Left kidney (tissue), 1 donor: ENCODE data around the gene PDE3B. TPM values are rescaled to one million over a fixed set of nuclear protein-coding genes. Genes with fewer than 3 reads are reported as not detected.

Source experiments
- polyA plus RNA-seq: library from polyadenylated mRNA; unstranded; fragments of 120-200 nt; gene quantifications from one replicate; pipeline ENCODE4 v1.2.1, GENCODE V29; 2013; ENCODE audit not compliant: insufficient read length

PDE3B gene
- polyA plus RNA-seq, 1 donor = 10.5 TPM

Other genes starting within 250 kb of the PDE3B start
- gene COPB1, start 144.0 kb upstream of the PDE3B start, polyA plus RNA-seq = 151 TPM
- gene PSMA1, start 123.4 kb upstream of the PDE3B start, polyA plus RNA-seq = 184 TPM
- gene CYP2R1, start 248.4 kb downstream of the PDE3B start, polyA plus RNA-seq = 27.3 TPM